Stimulated activated CD8-positive, alpha-beta memory T cell treated with anti-CD3 and anti-CD28 coated beads, Interleukin-12 subunit alpha, Interleukin-12 subunit beta, amount 100 ng/mL, for 24 hours (primary cell): ENCODE results near the gene MEGF8.

Source experiments
- DNase-seq: peaks from one replicate; pipeline ENCODE4 v3.0.0-alpha.2; 2020; ENCODE audit errors: extremely low read depth

The MEGF8 gene

DNA sequence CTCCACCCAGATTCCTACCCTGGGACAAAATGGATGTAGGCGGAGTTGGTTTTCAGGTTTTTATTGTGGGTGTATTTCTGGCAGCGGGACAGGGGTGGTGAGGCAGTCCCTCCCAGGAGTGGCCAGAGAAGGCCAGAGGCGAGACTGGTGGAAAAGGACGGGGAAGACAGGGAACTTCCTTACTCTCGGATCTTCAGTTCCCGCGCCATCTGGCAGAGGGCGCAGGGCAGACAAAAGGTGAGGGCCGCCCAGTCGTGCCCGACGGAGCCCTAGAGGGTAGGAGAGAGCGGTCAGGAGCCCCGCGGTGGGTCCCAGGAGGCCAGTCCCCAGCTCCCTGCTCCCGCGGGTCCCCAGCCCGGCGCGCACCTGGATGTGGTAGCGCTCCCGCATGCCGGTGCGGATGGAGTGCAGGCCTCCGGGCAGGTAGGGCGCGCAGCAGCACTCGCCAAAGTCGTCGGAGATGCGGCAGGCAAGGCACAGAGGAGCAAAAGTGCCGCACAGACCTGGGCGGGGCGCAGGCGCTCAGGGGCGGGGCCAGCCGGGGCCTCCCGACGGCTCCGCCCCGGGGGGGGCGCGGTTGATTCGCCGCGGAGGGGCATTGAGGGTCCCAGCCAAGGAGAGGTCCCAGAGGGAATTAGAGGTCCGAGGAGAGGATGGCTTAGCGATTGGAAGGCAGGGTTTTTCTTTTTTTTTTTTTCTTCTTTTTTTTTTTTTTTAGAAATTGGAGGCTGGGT lies 61.7 kb downstream of the MEGF8 start:
- DNase-seq, result peak; percentile 41

DNA sequence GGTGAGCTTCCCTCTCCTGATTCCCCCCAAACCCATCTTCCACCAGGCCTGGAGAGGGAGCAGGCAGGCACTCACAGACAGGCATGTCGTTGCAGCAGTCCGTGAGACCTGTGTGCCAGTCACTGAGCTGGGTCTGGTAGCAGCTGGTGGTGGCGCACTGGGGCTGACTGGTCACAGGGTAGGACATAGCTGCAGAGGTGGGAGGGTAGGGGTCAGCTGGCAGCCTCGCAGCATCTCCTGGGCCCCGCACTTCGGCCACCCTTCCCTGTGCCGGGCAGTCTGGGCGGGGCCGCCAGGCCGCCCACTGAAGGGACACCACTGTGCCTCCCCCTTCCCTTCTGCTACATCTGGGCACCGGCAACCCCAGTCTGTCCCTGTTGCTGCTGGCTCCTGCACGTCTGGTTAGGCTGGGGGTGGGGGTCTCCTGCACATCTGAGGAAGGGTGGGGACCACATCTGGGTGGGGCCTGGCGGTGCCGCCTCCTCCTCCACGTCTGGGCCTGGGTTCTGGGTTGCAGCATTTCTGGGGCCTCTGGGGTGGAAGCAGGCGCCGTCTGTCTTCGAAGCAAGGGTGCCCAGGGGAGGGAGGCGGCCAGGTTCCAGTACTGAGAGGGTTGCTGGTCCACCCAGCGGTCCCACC lies 63.5 kb downstream of the MEGF8 start:
- no peak for DNase-seq

- DNase-seq, result no peak
These were observed 64.5 kb downstream of the MEGF8 start, which contains the start of gene CNFN for GRCh38 chr19:42389899-42390298. Gene CNFN (minus strand): TSS chr19:42390297. CDS start chr19:42389037, 1,260 bp downstream.

DNA sequence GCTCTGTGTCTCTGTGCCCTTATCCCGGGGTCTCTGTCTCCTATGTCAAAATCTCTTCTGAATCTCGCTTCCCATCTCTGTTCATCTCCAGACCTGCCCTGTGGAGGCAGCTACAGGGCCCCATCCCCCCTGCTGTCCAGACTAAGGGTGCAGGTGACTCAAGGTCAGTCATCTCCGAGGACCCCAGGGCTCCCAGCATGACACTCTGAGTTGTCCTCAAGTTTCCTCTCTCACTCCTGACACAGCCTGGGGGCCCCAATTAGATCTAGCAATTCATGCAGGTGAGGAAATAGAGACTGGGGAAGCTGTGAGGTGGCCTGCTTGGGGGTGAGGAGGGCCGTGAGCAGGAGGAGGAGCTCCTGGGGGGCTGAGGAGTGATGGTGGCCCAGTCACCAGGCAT lies 66.7 kb downstream of the MEGF8 start:
- no peak for DNase-seq

- DNase-seq, result no peak
These were observed 69.3 kb downstream of the MEGF8 start for GRCh38 chr19:42394751-42395150.

DNA sequence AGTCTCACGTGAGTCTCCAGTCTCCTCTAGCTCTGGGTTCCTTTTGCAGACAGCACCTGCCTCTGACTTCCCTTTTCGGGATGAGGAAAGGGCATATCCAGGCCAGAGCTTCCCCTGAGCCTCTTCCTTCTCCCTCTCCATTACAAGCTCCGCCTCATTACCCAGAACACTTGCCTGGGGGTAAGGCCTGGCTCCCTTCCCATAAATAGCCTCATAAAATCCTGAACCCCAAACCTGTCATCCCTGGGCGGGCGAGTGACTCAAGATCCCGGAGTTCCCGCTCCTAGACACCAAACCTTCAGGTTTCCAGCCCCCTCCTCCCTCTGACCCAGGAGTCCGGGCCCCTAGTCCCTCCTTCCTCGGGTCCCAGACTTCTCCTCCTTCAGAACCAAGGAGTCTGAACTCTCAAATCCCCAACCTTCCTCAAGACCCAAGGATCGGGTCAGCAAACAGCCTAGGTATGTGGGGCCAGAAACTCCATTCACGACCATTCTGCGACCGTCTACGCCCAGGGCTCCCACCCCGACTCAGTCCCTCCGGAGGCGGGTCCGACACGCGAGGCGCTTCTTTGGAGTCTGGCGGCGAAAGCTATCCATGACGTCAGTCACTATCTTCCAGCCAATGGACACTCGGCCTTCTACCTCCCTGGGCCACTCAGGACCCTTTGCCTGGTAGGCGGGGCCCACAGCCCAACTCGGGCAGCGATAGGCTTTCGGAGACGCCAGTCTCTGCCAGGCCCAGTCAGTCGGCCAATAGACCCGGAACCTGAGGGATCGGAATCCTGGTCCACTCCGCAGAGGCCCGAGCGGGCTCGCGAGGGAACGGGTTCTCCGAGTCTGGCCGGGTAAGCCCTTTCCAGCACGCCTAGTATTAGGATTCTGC lies 71.2 kb downstream of the MEGF8 start:
- DNase-seq, result peak; percentile 84

DNA sequence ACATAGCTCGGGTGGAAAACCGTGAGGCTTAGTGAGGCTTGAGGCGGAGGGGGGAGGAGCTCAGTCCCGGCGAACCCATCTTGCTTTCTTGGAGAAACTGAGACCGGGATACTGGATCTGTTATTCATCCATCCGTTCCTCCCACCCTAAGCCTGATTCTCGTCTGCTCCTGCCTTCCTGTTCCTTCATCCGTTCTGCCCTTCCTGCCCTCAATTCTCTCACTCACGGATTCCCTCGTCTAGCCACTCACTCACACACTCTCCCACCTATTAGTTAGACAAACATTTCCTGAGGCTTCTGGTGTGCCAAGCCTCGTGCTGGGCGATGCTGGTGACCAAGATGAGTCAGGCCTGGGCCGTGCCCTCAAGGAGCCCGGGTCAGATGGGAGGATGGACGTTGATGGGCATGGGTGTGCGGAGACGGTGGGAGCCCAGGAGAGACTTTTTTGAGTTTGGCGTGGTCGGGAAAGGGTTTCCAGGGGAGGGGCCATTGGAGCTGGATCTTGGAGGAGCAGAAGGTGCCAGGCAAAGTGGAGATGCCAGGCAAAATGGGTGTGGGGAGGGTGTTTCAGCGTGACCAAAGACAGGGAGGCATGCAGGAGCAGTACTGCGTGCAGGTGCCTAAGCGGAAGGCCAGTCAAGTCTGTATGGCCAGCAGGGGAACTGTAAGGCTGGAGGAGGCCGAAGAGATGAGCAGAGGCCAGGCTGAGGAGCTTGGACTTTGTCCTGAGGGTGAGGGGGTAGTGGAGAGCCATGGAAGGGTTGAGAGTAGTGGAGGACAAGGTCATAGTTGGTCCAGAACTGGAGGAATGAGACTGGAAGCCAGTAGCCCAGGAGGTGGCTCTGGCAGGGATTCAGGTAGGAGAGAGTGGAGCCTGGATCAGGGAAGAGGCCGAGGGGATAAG lies 72.1 kb downstream of the MEGF8 start:
- DNase-seq, result no peak

- no peak for DNase-seq
These were observed 75.0 kb downstream of the MEGF8 start for GRCh38 chr19:42400404-42400803.

DNA sequence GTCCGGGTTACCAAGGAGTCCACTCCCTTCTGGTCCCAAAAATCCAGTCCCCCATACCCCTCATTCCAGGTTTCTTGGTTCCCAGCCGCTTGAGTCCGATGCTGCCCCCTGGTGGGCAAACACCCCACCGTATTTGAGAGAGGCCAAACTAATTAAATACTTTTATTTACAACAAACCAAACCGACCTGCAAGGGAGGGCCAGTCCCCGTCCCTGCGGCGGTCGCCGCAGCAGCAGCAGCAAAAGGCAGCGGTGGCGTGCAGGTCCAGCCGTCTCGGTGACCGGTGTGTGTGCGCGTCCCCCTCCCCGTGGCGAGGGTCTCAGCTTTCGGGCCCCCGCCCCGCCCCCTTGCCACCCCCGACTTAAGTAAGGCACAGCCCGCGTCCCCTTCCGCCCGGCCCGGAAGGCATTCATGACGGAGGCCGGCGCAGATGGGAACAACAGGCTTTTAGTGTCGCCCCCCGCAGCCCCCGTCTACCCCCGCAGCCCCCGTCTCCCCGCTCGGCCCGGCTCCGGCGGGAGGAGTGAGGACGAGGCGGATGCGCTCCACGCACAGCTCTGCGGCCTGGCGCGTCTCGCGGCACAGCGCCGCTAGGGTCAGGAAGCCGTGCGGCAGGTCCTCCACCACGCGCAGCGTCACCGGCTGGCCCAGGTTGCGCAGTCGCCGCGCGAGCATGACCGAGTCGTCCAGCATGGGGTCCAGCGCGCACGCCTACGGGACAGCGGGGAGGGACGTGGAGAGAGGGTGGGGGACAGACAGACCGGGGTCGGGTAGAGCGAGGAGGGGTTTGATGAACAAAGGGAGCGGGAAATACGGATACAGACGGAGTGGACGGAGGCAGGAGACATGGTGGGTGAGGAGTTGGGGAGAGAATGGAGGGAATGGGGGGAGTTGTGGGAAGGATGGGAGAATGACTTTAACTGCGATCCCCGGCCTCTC lies 76.2 kb downstream of the MEGF8 start:
- no peak for DNase-seq

DNA sequence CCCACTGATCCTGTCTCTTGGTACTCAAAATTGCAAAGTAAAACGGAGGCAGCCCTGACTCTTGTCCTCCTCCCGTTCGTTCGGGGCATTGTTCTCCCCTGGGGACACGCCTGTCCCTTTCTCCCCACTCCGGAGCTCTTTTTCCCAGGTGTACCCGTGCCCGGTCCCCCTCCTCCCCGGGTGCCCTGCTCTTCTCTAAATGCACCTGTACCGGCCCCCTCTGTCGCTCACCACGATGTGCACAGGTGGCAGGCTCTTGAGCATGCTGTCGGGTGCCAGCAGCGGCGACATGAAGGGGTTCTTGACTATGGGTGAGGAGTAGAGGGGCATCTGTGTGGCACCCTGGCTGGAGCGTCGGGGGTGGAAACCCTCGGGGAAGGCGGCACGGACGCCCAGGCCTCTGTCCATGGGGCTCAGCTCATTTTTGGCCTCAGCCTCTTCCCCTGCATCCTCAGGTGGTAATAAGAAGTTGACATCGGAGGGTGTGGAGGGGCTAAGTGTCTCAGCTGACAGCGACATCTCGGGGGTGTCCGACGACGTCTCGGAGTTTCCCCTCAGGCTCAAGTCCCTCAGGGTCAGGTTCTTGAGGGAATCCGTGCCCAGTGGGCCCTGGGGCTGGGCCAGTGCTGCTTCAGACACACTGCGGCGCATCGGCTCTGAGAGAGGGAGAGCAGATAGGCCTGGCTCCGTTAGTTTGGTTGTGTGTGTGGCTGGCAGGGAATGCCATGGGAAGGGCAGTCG lies 77.1 kb downstream of the MEGF8 start:
- DNase-seq, result no peak

DNA sequence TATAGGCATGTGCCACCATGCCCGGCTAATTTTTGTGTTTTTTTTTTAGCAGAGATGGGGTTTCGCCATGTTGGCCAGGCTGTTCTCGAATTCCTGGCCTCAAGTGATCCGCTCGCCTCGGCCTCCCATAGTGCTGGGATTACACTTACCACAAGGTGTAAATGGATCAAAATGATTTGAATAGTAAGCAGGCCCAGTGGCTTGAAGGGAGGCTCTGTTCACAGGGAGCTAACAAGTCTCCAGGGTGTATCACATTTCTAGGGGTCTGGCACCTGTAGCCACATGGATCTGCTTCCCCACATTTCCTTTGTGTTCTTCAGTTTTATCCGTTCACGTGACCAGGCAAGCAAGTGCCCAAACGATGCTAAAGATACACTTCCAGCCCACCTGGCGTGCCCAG lies 78.2 kb downstream of the MEGF8 start:
- no peak for DNase-seq

GRCh38 chr19:42406111-42406510 lies 80.7 kb downstream of the MEGF8 start:
- no peak for DNase-seq

- DNase-seq, result no peak
These were observed 81.8 kb downstream of the MEGF8 start for GRCh38 chr19:42407085-42407815.

DNA sequence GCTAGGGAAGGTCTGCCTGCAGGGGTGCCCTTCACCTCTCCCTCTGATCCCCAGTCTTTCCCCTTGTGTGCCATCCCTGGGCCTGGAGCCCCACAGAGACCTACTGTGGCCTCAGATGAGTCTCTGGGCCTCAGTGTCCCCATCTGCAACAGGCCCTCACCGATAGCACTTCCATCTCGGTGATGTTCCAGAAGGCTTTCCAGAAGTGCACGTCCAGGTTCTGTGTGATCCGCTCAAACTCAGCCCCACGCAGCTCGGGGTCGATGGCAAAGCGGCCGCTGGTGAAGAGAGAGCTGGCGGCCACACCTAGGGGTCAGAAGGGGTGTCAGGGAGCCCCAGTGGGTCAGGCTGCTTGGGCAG lies 82.4 kb downstream of the MEGF8 start:
- DNase-seq, result no peak

GRCh38 chr19:42409477-42409876 lies 84.0 kb downstream of the MEGF8 start:
- no peak for DNase-seq

GRCh38 chr19:42410371-42410770 lies 84.9 kb downstream of the MEGF8 start:
- no peak for DNase-seq

- no peak for DNase-seq
These were observed 86.2 kb downstream of the MEGF8 start for GRCh38 chr19:42411581-42412178.

- no peak for DNase-seq
These were observed 86.8 kb downstream of the MEGF8 start for GRCh38 chr19:42412227-42412626.

GRCh38 chr19:42412661-42413076 lies 87.2 kb downstream of the MEGF8 start:
- DNase-seq, result no peak
